HEK293 (cell line): ENCODE measurements around the gene TNFAIP8L2.

ENCODE experiments used
- BCL11A ChIP-seq: fragments of 450-650 bp; formaldehyde crosslinking; IDR thresholded peaks from 2 replicates; pipeline ENCODE4 v1.5.1; 2016; ENCODE audit warnings: low read depth, missing biosample characterization, missing genetic modification characterization
- BCL6B ChIP-seq: fragments of 450-650 bp; formaldehyde crosslinking; IDR thresholded peaks from 2 replicates; pipeline ENCODE4 v1.5.1; 2017; ENCODE audit warnings: missing biosample characterization, missing genetic modification characterization
- HOXC10 ChIP-seq: sonication (generic); formaldehyde crosslinking; IDR thresholded peaks from 2 replicates; pipeline ENCODE4 v1.8.1; 2023; ENCODE audit warnings: mild to moderate bottlenecking, missing genetic modification reagents
- INSM2 ChIP-seq: fragments of 450-650 bp; formaldehyde crosslinking; IDR thresholded peaks from 2 replicates; pipeline ENCODE4 v1.5.1; 2016; ENCODE audit warnings: missing biosample characterization, missing genetic modification characterization
- PRDM4 ChIP-seq: fragments of 450-650 bp; formaldehyde crosslinking; IDR thresholded peaks from 2 replicates; pipeline ENCODE4 v1.5.1; 2017; ENCODE audit warnings: missing biosample characterization, missing genetic modification characterization
- REPIN1 ChIP-seq: fragments of 450-650 bp; formaldehyde crosslinking; IDR thresholded peaks from 2 replicates; pipeline ENCODE4 v1.5.1; 2017; ENCODE audit warnings: missing biosample characterization, missing genetic modification characterization, low read depth
- SCRT2 ChIP-seq: fragments of 450-650 bp; formaldehyde crosslinking; IDR thresholded peaks from 2 replicates; pipeline ENCODE4 v1.5.1; 2016; ENCODE audit warnings: missing biosample characterization, missing genetic modification characterization
- ZNF112 ChIP-seq: fragments of 450-650 bp; formaldehyde crosslinking; IDR thresholded peaks from 2 replicates; pipeline ENCODE4 v1.5.0; 2017; ENCODE audit warnings: missing biosample characterization, missing genetic modification characterization
- ZNF138 ChIP-seq: fragments of 450-650 bp; formaldehyde crosslinking; IDR thresholded peaks from 2 replicates; pipeline ENCODE4 v1.5.1; 2016; ENCODE audit warnings: missing biosample characterization, missing genetic modification characterization, borderline replicate concordance
- ZNF146 ChIP-seq: fragments of 450-650 bp; formaldehyde crosslinking; IDR thresholded peaks from 2 replicates; pipeline ENCODE4 v1.5.1; 2016; ENCODE audit warnings: missing biosample characterization, missing genetic modification characterization
- ZNF16 ChIP-seq: fragments of 450-650 bp; formaldehyde crosslinking; IDR thresholded peaks from 2 replicates; pipeline ENCODE4 v1.5.1; 2016; ENCODE audit warnings: low read depth, missing biosample characterization, missing genetic modification characterization
- ZNF221 ChIP-seq: fragments of 450-650 bp; formaldehyde crosslinking; IDR thresholded peaks from 2 replicates; pipeline ENCODE4 v1.5.1; 2017; ENCODE audit warnings: missing biosample characterization, missing genetic modification characterization, borderline replicate concordance
- ZNF292 ChIP-seq: fragments of 450-650 bp; formaldehyde crosslinking; IDR thresholded peaks from 2 replicates; pipeline ENCODE4 v1.5.1; 2016; ENCODE audit warnings: low read depth, missing biosample characterization, missing genetic modification characterization, borderline replicate concordance
- ZNF335 ChIP-seq: fragments of 450-650 bp; formaldehyde crosslinking; conservative IDR thresholded peaks from 2 replicates; pipeline ENCODE4 v1.5.1; 2016; ENCODE audit warnings: missing biosample characterization, missing genetic modification characterization
- ZNF341 ChIP-seq: fragments of 450-650 bp; formaldehyde crosslinking; IDR thresholded peaks from 2 replicates; pipeline ENCODE4; 2016; ENCODE audit warnings: low read depth, missing biosample characterization, missing genetic modification characterization
- ZNF37A ChIP-seq: fragments of 450-650 bp; IDR thresholded peaks from 2 replicates; pipeline ENCODE4 v1.5.1; 2018; ENCODE audit warnings: missing biosample characterization, missing genetic modification characterization
- ZNF639 ChIP-seq: fragments of 450-650 bp; formaldehyde crosslinking; IDR thresholded peaks from 2 replicates; pipeline ENCODE4 v1.5.1; 2016; ENCODE audit warnings: missing biosample characterization, missing genetic modification characterization
- ZNF670 ChIP-seq: fragments of 450-650 bp; formaldehyde crosslinking; IDR thresholded peaks from 2 replicates; pipeline ENCODE4 v1.5.1; 2016; ENCODE audit warnings: missing biosample characterization, missing genetic modification characterization, low read depth
- ZNF707 ChIP-seq: fragments of 450-650 bp; formaldehyde crosslinking; IDR thresholded peaks from 2 replicates; pipeline ENCODE4 v1.5.1; 2016; ENCODE audit warnings: missing biosample characterization, missing genetic modification characterization
- ZNF830 ChIP-seq: fragments of 450-650 bp; IDR thresholded peaks from 2 replicates; pipeline ENCODE4 v1.5.0; 2018; ENCODE audit warnings: missing biosample characterization, missing genetic modification characterization, low read depth, mild to moderate bottlenecking, moderate library complexity
- ZSCAN23 ChIP-seq: fragments of 450-650 bp; formaldehyde crosslinking; IDR thresholded peaks from 2 replicates; pipeline ENCODE4 v1.5.1; 2016; ENCODE audit warnings: missing biosample characterization, missing genetic modification characterization
- TF ChIP-seq, protein P1 (sequence below): fragments of 450-650 bp; IDR thresholded peaks from 2 replicates; pipeline ENCODE4 v1.5.1; 2018; ENCODE audit warnings: missing biosample characterization, mild to moderate bottlenecking, missing genetic modification characterization
- TF ChIP-seq, protein P2 (sequence below): sonication (generic); formaldehyde crosslinking; IDR thresholded peaks from 2 replicates; pipeline ENCODE4 v1.8.1; 2022; ENCODE audit warnings: mild to moderate bottlenecking, moderate library complexity, missing genetic modification reagents
- TF ChIP-seq, protein P3 (sequence below): fragments of 450-650 bp; formaldehyde crosslinking; IDR thresholded peaks from 2 replicates; pipeline ENCODE4 v1.5.1; 2016; ENCODE audit warnings: missing biosample characterization, missing genetic modification characterization
- TF ChIP-seq, protein P4 (sequence below): fragments of 450-650 bp; formaldehyde crosslinking; IDR thresholded peaks from 2 replicates; pipeline ENCODE4 v1.5.0; 2017; ENCODE audit warnings: missing biosample characterization, missing genetic modification characterization, borderline replicate concordance

TNFAIP8L2 gene

DNA sequence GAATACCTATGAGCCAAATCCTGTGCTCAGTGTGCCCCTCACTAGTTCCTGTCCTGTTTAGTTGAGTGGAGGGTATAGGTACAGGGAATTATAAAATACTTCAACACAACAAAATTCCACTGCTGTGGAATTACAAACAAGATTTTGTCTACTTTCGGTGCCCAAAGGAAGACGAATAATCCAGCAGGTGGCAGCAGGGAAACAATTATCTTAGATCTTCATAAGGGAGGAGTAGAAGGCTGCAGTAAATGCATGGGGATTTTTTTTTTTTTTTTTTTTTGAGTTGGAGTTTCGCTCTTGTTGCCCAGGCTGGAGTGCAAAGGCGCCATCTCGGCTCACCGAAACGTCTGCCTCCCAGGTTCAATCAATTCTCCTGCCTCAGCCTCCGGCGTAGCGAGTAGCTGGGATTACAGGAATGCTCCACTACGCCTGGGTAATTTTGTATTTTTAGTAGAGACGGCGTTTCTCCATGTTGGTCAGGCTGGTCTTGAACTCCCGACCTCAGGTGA, 39.9 kb downstream of the TNFAIP8L2 start (continued):
- no peak for TF ChIP-seq BCL6B
- peak; percentile 70 for TF ChIP-seq SCRT2
- no peak for TF ChIP-seq ZNF639 (tag by site-specific recombination)
- TF ChIP-seq ZNF292 (tag by site-specific recombination) = no peak
- 0 out of 2 replicates have a peak, but pooled peaks have one; percentile 8 for TF ChIP-seq PRDM4 (tag by site-specific recombination)
- TF ChIP-seq, protein P1, sequence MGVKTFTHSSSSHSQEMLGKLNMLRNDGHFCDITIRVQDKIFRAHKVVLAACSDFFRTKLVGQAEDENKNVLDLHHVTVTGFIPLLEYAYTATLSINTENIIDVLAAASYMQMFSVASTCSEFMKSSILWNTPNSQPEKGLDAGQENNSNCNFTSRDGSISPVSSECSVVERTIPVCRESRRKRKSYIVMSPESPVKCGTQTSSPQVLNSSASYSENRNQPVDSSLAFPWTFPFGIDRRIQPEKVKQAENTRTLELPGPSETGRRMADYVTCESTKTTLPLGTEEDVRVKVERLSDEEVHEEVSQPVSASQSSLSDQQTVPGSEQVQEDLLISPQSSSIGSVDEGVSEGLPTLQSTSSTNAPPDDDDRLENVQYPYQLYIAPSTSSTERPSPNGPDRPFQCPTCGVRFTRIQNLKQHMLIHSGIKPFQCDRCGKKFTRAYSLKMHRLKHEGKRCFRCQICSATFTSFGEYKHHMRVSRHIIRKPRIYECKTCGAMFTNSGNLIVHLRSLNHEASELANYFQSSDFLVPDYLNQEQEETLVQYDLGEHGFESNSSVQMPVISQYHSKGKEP (tag by site-specific recombination) = peak; percentile 99
- TF ChIP-seq, protein P2, sequence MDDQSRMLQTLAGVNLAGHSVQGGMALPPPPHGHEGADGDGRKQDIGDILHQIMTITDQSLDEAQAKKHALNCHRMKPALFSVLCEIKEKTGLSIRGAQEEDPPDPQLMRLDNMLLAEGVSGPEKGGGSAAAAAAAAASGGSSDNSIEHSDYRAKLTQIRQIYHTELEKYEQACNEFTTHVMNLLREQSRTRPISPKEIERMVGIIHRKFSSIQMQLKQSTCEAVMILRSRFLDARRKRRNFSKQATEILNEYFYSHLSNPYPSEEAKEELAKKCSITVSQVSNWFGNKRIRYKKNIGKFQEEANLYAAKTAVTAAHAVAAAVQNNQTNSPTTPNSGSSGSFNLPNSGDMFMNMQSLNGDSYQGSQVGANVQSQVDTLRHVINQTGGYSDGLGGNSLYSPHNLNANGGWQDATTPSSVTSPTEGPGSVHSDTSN = no peak
- TF ChIP-seq ZNF138 (tag by site-specific recombination) = no peak
- TF ChIP-seq ZNF341 (tag by site-specific recombination) = peak; percentile 43
- no peak for TF ChIP-seq ZSCAN23 (tag by site-specific recombination)
- TF ChIP-seq REPIN1 (tag by site-specific recombination) = no peak
- TF ChIP-seq, protein P3, sequence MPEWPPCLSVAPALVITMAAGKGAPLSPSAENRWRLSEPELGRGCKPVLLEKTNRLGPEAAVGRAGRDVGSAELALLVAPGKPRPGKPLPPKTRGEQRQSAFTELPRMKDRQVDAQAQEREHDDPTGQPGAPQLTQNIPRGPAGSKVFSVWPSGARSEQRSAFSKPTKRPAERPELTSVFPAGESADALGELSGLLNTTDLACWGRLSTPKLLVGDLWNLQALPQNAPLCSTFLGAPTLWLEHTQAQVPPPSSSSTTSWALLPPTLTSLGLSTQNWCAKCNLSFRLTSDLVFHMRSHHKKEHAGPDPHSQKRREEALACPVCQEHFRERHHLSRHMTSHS (tag by site-specific recombination) = no peak
- no peak for TF ChIP-seq ZNF146 (tag by site-specific recombination)
- no peak for TF ChIP-seq ZNF830
- TF ChIP-seq, protein P4, sequence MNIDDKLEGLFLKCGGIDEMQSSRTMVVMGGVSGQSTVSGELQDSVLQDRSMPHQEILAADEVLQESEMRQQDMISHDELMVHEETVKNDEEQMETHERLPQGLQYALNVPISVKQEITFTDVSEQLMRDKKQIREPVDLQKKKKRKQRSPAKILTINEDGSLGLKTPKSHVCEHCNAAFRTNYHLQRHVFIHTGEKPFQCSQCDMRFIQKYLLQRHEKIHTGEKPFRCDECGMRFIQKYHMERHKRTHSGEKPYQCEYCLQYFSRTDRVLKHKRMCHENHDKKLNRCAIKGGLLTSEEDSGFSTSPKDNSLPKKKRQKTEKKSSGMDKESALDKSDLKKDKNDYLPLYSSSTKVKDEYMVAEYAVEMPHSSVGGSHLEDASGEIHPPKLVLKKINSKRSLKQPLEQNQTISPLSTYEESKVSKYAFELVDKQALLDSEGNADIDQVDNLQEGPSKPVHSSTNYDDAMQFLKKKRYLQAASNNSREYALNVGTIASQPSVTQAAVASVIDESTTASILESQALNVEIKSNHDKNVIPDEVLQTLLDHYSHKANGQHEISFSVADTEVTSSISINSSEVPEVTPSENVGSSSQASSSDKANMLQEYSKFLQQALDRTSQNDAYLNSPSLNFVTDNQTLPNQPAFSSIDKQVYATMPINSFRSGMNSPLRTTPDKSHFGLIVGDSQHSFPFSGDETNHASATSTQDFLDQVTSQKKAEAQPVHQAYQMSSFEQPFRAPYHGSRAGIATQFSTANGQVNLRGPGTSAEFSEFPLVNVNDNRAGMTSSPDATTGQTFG (tag by site-specific recombination) = no peak
- no peak for TF ChIP-seq ZNF221 (tag by site-specific recombination)
- TF ChIP-seq ZNF707 (tag by site-specific recombination) = no peak
- no peak for TF ChIP-seq ZNF16 (tag by site-specific recombination)
- no peak for TF ChIP-seq ZNF112 (tag by site-specific recombination)
- TF ChIP-seq ZNF670 = no peak
- TF ChIP-seq INSM2 (tag by site-specific recombination) = no peak
- no peak for TF ChIP-seq HOXC10
- peak; percentile 59 for TF ChIP-seq ZNF335 (tag by site-specific recombination)
- no peak for TF ChIP-seq ZNF37A (tag by site-specific recombination)
- TF ChIP-seq BCL11A = no peak
